Measurements from ENCODE around the gene GDF2.

GDF2 gene

DNA sequence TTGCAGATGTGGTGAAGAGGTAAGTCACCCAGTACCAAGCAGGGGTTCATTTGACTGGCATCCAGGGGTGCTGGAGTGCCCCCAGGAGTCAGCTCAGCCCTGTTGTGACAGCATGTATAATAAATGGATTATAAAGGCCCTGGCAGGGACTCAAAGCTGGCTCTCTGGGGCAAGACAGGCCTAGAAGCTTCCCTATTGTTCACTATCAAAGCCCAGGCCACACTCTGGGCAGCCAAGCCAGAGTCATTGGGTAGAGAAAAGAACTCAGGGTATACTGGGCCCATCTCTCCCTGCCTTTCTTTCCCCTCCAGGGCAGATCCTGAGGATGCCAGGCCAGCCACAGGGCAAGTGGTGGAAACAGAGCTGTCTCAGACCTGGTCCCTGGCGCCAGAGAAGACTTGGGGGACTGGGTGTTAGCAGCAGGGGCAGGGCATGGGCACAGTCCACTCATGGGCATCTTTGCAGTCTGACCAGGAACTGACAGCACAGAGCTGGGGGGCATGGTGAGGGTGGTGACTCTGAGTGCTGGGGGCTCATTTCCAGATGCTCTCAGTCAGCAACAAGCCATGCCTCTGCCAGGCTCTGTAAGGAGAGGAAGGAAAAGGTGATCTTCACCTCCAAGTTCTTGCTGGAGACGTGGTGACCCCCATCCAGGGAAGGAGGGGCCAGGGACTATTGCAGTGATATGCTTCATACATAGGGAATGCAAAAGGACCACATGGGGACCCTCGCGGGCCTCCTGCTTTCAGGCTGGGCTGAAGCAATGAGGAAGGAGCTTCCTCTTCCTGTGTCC is 37.6 kb downstream of the GDF2 start:
- Histone ChIP-seq H3K9me3 (ENCODE audit: control insufficient read depth, low read length) (no peaks in the 10 kb centered on the region), H3K27ac (ENCODE audit: insufficient read depth, low read depth, low read length, poor library complexity, severe bottlenecking) (no peak overlapping the region), H3K4me3 (ENCODE audit: insufficient read depth, low read depth, low read length) (no peak overlapping the region), H3K27me3 (ENCODE audit: control insufficient read depth, insufficient read depth, low read length, poor library complexity, severe bottlenecking) (no peaks in the 10 kb centered on the region), H3K4me1 (ENCODE audit: control insufficient read depth, insufficient read depth, low read length) (no peaks in the 10 kb centered on the region), H3K36me3 (ENCODE audit: control insufficient read depth, insufficient read depth, low read length) (no peaks in the 10 kb centered on the region)
- WGBS, 2 experiments = 89% methylated on average over 4 of the region's 4 CpGs

GRCh38 chr10:47360419-47361040 is 38.3 kb downstream of the GDF2 start:
- Histone ChIP-seq H3K4me3 (ENCODE audit: insufficient read depth, low read depth, low read length) (no peak overlapping the region), H3K27ac (ENCODE audit: insufficient read depth, low read depth, low read length, poor library complexity, severe bottlenecking) (no peak overlapping the region), H3K36me3 (ENCODE audit: control insufficient read depth, insufficient read depth, low read length) (no peaks in the 10 kb centered on the region), H3K4me1 (ENCODE audit: control insufficient read depth, insufficient read depth, low read length) (no peaks in the 10 kb centered on the region), H3K9me3 (ENCODE audit: control insufficient read depth, low read length) (no peaks in the 10 kb centered on the region), H3K27me3 (ENCODE audit: control insufficient read depth, insufficient read depth, low read length, poor library complexity, severe bottlenecking) (no peaks in the 10 kb centered on the region)
- 87 to 89% methylated on average over 14 of the region's 14 CpGs for WGBS, 2 experiments

GRCh38 chr10:47361293-47361692 is 39.0 kb downstream of the GDF2 start:
- Histone ChIP-seq H3K4me1 (ENCODE audit: control insufficient read depth, insufficient read depth, low read length) (no peaks in the 10 kb centered on the region), H3K9me3 (ENCODE audit: control insufficient read depth, low read length) (no peaks in the 10 kb centered on the region), H3K27ac (ENCODE audit: insufficient read depth, low read depth, low read length, poor library complexity, severe bottlenecking) (no peak overlapping the region), H3K27me3 (ENCODE audit: control insufficient read depth, insufficient read depth, low read length, poor library complexity, severe bottlenecking) (no peaks in the 10 kb centered on the region), H3K4me3 (ENCODE audit: insufficient read depth, low read depth, low read length) (no peak overlapping the region), H3K36me3 (ENCODE audit: control insufficient read depth, insufficient read depth, low read length) (no peaks in the 10 kb centered on the region)
- 45 to 47% methylated on average over 9 of the region's 9 CpGs for WGBS, 2 experiments

DNA sequence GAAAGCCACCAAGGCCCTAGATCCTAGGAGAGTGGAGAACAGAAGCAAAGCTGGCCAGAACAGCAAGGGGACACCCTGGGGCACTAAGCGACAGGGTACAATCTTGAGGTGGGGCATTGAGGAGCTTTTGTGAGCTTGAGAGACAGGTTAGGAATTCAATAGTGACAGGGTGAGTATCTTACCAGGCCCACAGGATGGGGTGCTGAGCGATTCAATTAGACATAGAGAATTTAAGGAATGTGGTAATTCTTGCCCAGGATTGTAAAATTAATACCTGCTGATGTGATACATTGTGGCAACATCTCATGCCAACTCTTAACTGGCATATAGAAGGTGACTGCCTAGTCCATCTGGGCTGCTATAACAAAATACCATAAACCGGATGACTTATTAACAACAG is 39.9 kb downstream of the GDF2 start:
- no peaks in the 10 kb centered on the region for H3K4me1 ChIP-seq (ENCODE audit: control insufficient read depth, insufficient read depth, low read length)
- H3K36me3 ChIP-seq (ENCODE audit: control insufficient read depth, insufficient read depth, low read length) = no peaks in the 10 kb centered on the region
- H3K27me3 ChIP-seq (ENCODE audit: control insufficient read depth, insufficient read depth, low read length, poor library complexity, severe bottlenecking) = no peaks in the 10 kb centered on the region
- no peak overlapping the region for H3K4me3 ChIP-seq (ENCODE audit: insufficient read depth, low read depth, low read length)
- H3K9me3 ChIP-seq (ENCODE audit: control insufficient read depth, low read length) = no peaks in the 10 kb centered on the region
- WGBS, 2 experiments = 90 to 96% methylated on average over 3 of the region's 3 CpGs
- no peak overlapping the region for H3K27ac ChIP-seq (ENCODE audit: insufficient read depth, low read depth, low read length, poor library complexity, severe bottlenecking)

GRCh38 chr10:47363781-47364180 is 41.5 kb downstream of the GDF2 start:
- H3K4me1 ChIP-seq (ENCODE audit: control insufficient read depth, insufficient read depth, low read length) = no peaks in the 10 kb centered on the region
- H3K9me3 ChIP-seq (ENCODE audit: control insufficient read depth, low read length) = no peaks in the 10 kb centered on the region
- H3K27ac ChIP-seq (ENCODE audit: insufficient read depth, low read depth, low read length, poor library complexity, severe bottlenecking) = no peak overlapping the region
- H3K27me3 ChIP-seq (ENCODE audit: control insufficient read depth, insufficient read depth, low read length, poor library complexity, severe bottlenecking) = no peaks in the 10 kb centered on the region
- WGBS, 2 experiments = 77 to 91% methylated on average over 3 of the region's 3 CpGs
- no peaks in the 10 kb centered on the region for H3K36me3 ChIP-seq (ENCODE audit: control insufficient read depth, insufficient read depth, low read length)
- H3K4me3 ChIP-seq (ENCODE audit: insufficient read depth, low read depth, low read length) = no peak overlapping the region

GRCh38 chr10:47364366-47364765 is 42.1 kb downstream of the GDF2 start:
- Histone ChIP-seq H3K27ac (ENCODE audit: insufficient read depth, low read depth, low read length, poor library complexity, severe bottlenecking) (no peak overlapping the region), H3K4me3 (ENCODE audit: insufficient read depth, low read depth, low read length) (no peak overlapping the region), H3K36me3 (ENCODE audit: control insufficient read depth, insufficient read depth, low read length) (no peaks in the 10 kb centered on the region), H3K9me3 (ENCODE audit: control insufficient read depth, low read length) (no peaks in the 10 kb centered on the region), H3K4me1 (ENCODE audit: control insufficient read depth, insufficient read depth, low read length) (no peaks in the 10 kb centered on the region), H3K27me3 (ENCODE audit: control insufficient read depth, insufficient read depth, low read length, poor library complexity, severe bottlenecking) (no peaks in the 10 kb centered on the region)
- 80 to 90% methylated on average over 4 of the region's 4 CpGs for WGBS, 2 experiments

DNA sequence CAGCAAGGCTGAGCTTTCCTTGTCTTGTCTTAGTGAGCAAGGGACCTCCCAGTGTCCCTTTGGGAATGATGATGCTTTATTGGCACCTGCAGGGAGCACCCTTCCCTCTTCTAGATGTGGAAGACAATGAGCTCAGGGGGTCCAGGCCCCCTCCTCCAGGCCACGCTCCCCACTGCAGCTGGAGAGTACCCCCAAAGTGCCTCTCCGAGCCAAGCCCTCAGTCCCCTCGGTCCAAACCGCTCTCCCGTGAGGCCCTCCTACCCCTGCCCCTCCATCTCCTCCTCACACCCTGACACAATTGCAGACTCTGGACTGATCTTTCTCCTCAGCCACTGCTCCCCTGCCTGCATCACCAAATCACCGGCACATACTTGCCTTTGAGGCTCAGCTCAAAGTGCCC is 42.7 kb downstream of the GDF2 start:
- no peaks in the 10 kb centered on the region for H3K27me3 ChIP-seq (ENCODE audit: control insufficient read depth, insufficient read depth, low read length, poor library complexity, severe bottlenecking)
- 86 to 89% methylated on average over 6 of the region's 6 CpGs for WGBS, 2 experiments

GRCh38 chr10:47365431-47366180 is 43.4 kb downstream of the GDF2 start:
- no peaks in the 10 kb centered on the region for H3K27me3 ChIP-seq (ENCODE audit: control insufficient read depth, insufficient read depth, low read length, poor library complexity, severe bottlenecking)
- no peak overlapping the region for H3K4me3 ChIP-seq (ENCODE audit: insufficient read depth, low read depth, low read length)
- H3K27ac ChIP-seq (ENCODE audit: insufficient read depth, low read depth, low read length, poor library complexity, severe bottlenecking) = no peak overlapping the region
- no peaks in the 10 kb centered on the region for H3K36me3 ChIP-seq (ENCODE audit: control insufficient read depth, insufficient read depth, low read length)
- WGBS, 2 experiments = 90 to 91% methylated on average over 9 of the region's 9 CpGs
- no peaks in the 10 kb centered on the region for H3K9me3 ChIP-seq (ENCODE audit: control insufficient read depth, low read length)
- H3K4me1 ChIP-seq (ENCODE audit: control insufficient read depth, insufficient read depth, low read length) = no peaks in the 10 kb centered on the region

More for the DNA sequence above, 42.7 kb downstream of the GDF2 start:
- no peaks in the 10 kb centered on the region for H3K9me3 ChIP-seq (ENCODE audit: control insufficient read depth, low read length)
- H3K36me3 ChIP-seq (ENCODE audit: control insufficient read depth, insufficient read depth, low read length) = no peaks in the 10 kb centered on the region
- no peak overlapping the region for H3K27ac ChIP-seq (ENCODE audit: insufficient read depth, low read depth, low read length, poor library complexity, severe bottlenecking)
- no peaks in the 10 kb centered on the region for H3K4me1 ChIP-seq (ENCODE audit: control insufficient read depth, insufficient read depth, low read length)
- no peak overlapping the region for H3K4me3 ChIP-seq (ENCODE audit: insufficient read depth, low read depth, low read length)

- Histone ChIP-seq H3K4me3 (ENCODE audit: insufficient read depth, low read depth, low read length) (no peak overlapping the region), H3K36me3 (ENCODE audit: control insufficient read depth, insufficient read depth, low read length) (no peaks in the 10 kb centered on the region), H3K4me1 (ENCODE audit: control insufficient read depth, insufficient read depth, low read length) (no peaks in the 10 kb centered on the region), H3K27me3 (ENCODE audit: control insufficient read depth, insufficient read depth, low read length, poor library complexity, severe bottlenecking) (no peaks in the 10 kb centered on the region), H3K9me3 (ENCODE audit: control insufficient read depth, low read length) (no peaks in the 10 kb centered on the region), H3K27ac (ENCODE audit: insufficient read depth, low read depth, low read length, poor library complexity, severe bottlenecking) (no peak overlapping the region)
- WGBS, 2 experiments = 92% methylated on average over 5 of the region's 5 CpGs
Observed at GRCh38 chr10:47366181-47366631, 44.0 kb downstream of the GDF2 start.

Data from ectodermal cell (in vitro differentiated cells).